Muscle of leg (tissue), 11 donors: Measurements from ENCODE around the gene ENPP7. TPM values are rescaled to one million over a fixed set of nuclear protein-coding genes. Genes with fewer than 3 reads are reported as not detected.

Source experiments
- DNase-seq: peaks from one replicate; pipeline ENCODE4 v3.0.0; 2013
- H3K27ac ChIP-seq: one replicate; pipeline ENCODE4 v1.5.1; 2013; ENCODE audit warnings: mild to moderate bottlenecking, low read length, control low read depth
- H3K27me3 ChIP-seq: one replicate; pipeline ENCODE4 v1.6.1; 2013; ENCODE audit warnings: low read length; ENCODE audit not compliant: control insufficient read depth, insufficient read depth
- H3K36me3 ChIP-seq: one replicate; pipeline ENCODE4 v1.6.1; 2013; ENCODE audit warnings: low read length; ENCODE audit not compliant: control insufficient read depth, insufficient read depth
- H3K4me1 ChIP-seq: one replicate; pipeline ENCODE4 v1.6.1; 2013; ENCODE audit warnings: low read length; ENCODE audit not compliant: control insufficient read depth, insufficient read depth
- H3K4me3 ChIP-seq: one replicate; pipeline ENCODE4 v1.5.1; 2013; ENCODE audit warnings: low read length, control low read depth
- H3K9me3 ChIP-seq: replicated peaks from 2 replicates; pipeline ENCODE4 v1.6.1; 2013; ENCODE audit warnings: low read depth, low read length; ENCODE audit not compliant: control insufficient read depth
- WGBS: methylation state at CpG from one replicate; pipeline ENCODE4 v1.1.5; 2013; ENCODE audit warnings: missing lambda C conversion rate; ENCODE audit not compliant: insufficient coverage; 5-methylcytosine and 5-hydroxymethylcytosine counted together
- polyA plus RNA-seq, 8 donors: library from polyadenylated mRNA; unstranded; fragments of 120-200 nt; gene quantifications; one replicate each; pipeline versions ENCODE4 v1.2.1 to v1.2.3, GENCODE V29; 2013; ENCODE audit warnings: inconsistent platforms in 1 of 8, low replicate concordance in 1 of 8; ENCODE audit not compliant: insufficient read length in 8 of 8, insufficient read depth in 1 of 8
- total RNA-seq: library from RNA; stranded (reverse); fragments of 120-200 nt; gene quantifications from one replicate; pipeline ENCODE4 v1.2.4, GENCODE V29; 2013

ENPP7 gene
- total and polyA plus RNA-seq, 9 donors = 0.08 to 8.3 (median 1.2) TPM; not detected in 6

DNA sequence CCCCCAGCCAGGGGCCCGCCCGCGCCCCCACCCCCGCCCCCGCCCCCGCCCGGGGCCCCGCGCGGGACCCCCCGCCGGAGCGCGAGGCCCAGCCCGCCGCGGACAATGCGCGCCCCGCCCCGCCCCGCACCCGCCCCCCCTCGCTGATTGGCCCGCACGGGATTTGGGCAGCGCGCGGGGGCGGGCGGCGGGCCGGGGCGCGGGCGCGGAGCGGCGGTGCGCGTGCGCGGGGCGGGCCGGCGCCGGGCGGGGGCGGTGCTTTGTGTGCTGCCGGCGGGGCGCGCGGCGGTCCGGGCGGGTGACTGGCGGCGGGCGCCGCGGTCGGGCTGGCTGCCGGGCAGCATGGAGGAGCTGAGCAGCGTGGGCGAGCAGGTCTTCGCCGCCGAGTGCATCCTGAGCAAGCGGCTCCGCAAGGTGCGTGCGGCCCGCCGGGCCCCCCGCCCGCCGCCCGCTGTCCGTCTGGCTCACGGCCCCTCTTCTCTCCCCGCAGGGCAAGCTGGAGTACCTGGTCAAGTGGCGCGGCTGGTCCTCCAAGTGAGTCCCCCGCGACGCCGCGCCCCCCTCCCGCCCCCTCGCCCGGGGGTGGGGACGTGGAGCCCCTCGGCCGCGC is 47.3 kb downstream of the ENPP7 start, which contains the start of gene CBX2:
Gene CBX2, plus strand, starts transcription at position 255 of the 610 bp plus-strand sequence. Its CDS starts 88 bp downstream, at position 343.
- peak; percentile 89 for DNase-seq
- Histone ChIP-seq H3K4me1 (peaks cover 22% of the 10 kb centered on the region), H3K36me3 (peaks cover 14% of the 10 kb centered on the region), H3K9me3 (no peaks in the 10 kb centered on the region), H3K27ac (peak within 1 kb of the TSS; percentile 79), H3K27me3 (peaks cover 19% of the 10 kb centered on the region), H3K4me3 (peak within 1 kb of the TSS; percentile 57)
- under 1% methylated on average over 75 of the region's 96 CpGs for WGBS

DNA sequence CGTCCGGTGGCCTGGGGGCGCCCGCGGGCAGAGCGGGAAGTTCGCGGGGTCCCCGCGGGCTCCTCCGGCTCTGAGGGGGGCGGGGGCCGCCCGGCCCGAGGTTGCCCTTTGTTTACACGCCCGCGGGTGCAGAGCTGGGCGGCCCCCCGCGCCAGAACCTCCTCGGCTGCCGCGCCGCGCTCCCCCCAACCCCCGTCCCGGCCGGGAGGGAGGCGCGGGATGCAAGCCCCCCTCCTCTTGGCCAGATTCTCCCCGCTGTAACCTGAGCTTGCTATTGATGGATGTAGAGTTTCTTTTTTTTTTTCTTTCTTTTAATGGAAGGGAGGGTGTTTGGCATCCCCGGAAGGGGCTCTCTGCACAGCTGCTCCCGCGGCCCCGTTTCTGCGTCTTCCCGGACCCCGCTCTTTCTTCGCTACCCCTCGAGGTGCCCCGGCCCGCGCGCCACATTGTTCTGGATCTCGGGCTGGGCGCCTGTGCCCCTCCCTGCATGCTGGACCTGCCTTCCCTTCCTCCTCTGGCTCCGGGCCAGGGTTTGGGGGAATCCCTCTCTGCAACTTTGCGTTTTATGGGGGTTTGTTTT is 47.9 kb downstream of the ENPP7 start:
- Histone ChIP-seq H3K36me3 (peaks cover 14% of the 10 kb centered on the region), H3K9me3 (no peaks in the 10 kb centered on the region), H3K4me3 (peak overlapping the region; percentile 45), H3K4me1 (peaks cover 22% of the 10 kb centered on the region), H3K27me3 (peaks cover 18% of the 10 kb centered on the region), H3K27ac (no peak overlapping the region)
- peak; percentile 61 for DNase-seq
- WGBS = under 1% methylated on average over 32 of the region's 49 CpGs

DNA sequence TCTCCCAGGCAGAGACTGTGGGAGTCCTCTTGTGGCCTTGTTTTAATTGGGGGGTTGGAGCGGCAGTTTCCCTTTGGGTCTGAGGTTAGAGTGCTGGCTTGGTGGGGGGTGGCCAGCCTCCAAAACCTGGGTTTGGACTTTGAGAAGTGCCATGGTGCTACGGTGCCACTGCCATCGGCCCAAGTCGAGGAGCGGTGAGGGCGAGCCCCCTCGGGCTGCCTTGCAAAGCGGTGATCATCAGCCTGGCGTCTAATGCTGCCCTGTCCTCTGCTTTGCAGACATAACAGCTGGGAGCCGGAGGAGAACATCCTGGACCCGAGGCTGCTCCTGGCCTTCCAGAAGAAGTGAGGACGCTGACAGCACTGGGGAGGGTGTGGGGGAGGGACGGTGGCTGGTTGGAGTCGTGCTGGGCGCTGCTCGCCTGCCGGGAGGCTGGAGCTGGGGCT is 48.4 kb downstream of the ENPP7 start:
- WGBS = 10% methylated on average over 10 of the region's 17 CpGs
- no peak for DNase-seq
- peaks cover 22% of the 10 kb centered on the region for H3K4me1 ChIP-seq
- H3K27me3 ChIP-seq = peaks cover 15% of the 10 kb centered on the region
- no peak overlapping the region for H3K27ac ChIP-seq
- no peaks in the 10 kb centered on the region for H3K9me3 ChIP-seq
- H3K4me3 ChIP-seq = peak overlapping the region; percentile 45
- H3K36me3 ChIP-seq = peaks cover 17% of the 10 kb centered on the region

DNA sequence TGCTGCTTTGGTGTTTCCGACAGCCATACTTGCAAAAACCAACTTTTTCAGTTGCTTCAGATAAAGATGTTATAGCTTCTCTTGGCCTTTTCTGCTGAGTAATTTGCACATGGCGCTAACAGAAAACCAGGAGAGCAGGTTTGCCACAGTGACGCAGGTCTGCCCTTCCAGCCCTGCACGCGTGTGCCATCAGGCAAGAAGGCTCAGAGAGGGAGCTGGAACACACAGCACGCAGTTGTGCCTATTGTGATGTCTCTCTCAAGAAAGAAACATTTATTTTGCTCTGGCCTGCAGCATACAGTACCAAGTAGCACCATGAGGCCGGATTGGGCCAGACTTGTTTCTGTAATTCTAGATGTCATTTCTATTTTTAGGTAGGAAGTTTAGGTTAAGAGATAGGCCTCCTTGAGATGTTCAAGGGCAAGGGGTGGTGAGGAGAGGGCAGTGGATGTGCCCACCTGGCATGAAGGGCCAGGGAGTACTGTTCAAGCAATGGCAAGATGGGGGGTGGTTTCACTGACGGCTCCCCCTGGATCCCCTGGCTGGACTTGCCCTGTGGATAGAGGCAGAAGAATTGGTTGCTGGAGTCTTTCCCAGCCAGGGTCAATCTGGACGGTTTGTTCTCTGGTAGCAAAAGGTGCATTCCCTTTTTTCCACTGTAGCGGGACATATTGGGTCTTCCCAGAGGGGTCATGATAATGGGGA is 49.1 kb downstream of the ENPP7 start:
- no peak overlapping the region for H3K27ac ChIP-seq
- peaks cover 25% of the 10 kb centered on the region for H3K36me3 ChIP-seq
- no peak for DNase-seq
- H3K27me3 ChIP-seq = peaks cover 10% of the 10 kb centered on the region
- WGBS = 94% methylated on average over 9 of the region's 10 CpGs
- H3K4me3 ChIP-seq = no peak overlapping the region
- peaks cover 22% of the 10 kb centered on the region for H3K4me1 ChIP-seq
- H3K9me3 ChIP-seq = no peaks in the 10 kb centered on the region

DNA sequence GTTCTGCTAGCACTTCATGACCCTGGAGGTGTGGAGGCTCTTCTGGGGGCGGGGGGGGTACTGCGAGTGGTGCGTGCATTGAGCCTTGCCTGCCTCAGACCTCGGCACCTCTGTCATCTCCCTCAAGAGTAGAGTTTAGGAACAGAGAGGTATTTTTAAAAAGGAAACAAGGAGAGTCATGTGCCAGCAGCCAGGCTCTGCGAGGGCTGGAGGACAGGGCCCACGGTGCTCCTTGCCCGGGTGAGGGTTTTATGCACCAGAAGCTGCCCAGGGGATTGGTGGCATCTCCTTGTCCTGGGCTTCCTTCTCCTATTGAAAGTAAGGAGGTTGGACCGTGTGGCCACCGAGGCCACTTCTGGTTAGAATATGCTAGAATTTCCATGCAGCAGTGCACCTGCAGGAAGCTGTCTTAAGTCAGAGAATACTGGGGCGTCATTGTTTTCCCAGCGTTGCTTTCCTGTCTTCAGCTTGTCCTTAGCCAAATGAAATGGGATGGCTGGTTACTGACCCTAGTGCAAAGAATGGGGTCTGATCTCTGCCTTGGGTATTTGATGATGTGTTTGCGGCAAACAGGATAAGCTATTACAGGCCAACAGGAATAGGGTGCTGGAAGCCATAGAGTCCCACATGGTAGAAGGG is 50.4 kb downstream of the ENPP7 start:
- Histone ChIP-seq H3K9me3 (no peaks in the 10 kb centered on the region), H3K27me3 (peaks cover 12% of the 10 kb centered on the region), H3K27ac (peak overlapping the region; percentile 7), H3K4me1 (peaks cover 23% of the 10 kb centered on the region), H3K36me3 (peaks cover 36% of the 10 kb centered on the region), H3K4me3 (no peak overlapping the region)
- WGBS = 77% methylated on average over 10 of the region's 12 CpGs
- no peak for DNase-seq

DNA sequence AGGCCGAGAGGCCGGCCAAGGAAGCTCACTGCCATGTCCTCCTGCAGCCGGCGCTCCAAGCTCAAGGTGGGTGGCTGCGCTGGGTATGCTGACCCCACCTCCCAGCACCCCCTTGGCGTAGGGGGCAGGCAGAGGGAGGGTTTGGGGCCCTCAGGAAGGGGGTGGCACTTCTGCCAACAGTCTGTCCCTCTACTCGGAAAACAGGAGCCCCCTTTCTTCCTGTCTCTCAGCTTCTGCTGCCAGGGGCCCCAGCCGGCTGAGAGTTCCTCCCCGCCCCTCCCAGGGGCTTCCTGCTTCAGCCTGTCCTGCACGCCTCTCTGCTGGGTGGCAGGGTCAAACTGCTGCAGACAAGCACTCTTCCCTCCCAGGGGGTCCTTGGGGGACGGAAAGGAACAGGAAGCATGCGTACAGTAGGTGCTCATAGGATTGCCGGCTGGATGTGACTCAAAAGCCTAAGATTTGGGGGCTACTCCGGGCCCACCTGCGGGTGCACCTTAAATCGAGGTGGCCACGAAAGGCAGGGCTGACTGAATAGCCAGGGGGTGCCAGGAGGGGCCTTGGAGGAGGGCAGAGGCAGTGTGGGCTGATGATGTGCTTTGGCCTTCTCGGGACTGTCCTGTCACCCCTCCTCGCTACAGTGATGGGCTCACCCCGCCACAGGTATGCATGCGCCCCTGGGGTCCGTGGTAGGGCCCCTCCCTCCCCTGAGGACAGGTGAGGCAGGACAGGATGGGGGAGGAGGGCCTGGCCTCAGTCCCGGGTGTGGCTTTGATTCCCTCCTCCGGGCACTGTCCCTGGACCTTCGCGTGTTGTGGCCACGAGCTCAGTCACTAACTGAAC is 51.2 kb downstream of the ENPP7 start:
- peaks cover 22% of the 10 kb centered on the region for H3K4me1 ChIP-seq
- DNase-seq = no peak
- 83% methylated on average over 19 of the region's 27 CpGs for WGBS
- no peaks in the 10 kb centered on the region for H3K9me3 ChIP-seq
- peaks cover 19% of the 10 kb centered on the region for H3K27me3 ChIP-seq
- H3K27ac ChIP-seq = peak overlapping the region; percentile 7
- H3K4me3 ChIP-seq = no peak overlapping the region
- H3K36me3 ChIP-seq = peaks cover 36% of the 10 kb centered on the region

DNA sequence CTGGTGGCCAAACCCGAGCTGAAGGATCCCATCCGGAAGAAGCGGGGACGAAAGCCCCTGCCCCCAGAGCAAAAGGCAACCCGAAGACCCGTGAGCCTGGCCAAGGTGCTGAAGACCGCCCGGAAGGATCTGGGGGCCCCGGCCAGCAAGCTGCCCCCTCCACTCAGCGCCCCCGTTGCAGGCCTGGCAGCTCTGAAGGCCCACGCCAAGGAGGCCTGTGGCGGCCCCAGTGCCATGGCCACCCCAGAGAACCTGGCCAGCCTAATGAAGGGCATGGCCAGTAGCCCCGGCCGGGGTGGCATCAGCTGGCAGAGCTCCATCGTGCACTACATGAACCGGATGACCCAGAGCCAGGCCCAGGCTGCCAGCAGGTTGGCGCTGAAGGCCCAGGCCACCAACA is 53.1 kb downstream of the ENPP7 start:
- no peak overlapping the region for H3K27ac ChIP-seq
- no peak for DNase-seq
- 92% methylated on average over 18 of the region's 18 CpGs for WGBS
- H3K36me3 ChIP-seq = peaks cover 36% of the 10 kb centered on the region
- H3K4me3 ChIP-seq = no peak overlapping the region
- no peaks in the 10 kb centered on the region for H3K9me3 ChIP-seq
- H3K27me3 ChIP-seq = peaks cover 30% of the 10 kb centered on the region
- peaks cover 12% of the 10 kb centered on the region for H3K4me1 ChIP-seq

DNA sequence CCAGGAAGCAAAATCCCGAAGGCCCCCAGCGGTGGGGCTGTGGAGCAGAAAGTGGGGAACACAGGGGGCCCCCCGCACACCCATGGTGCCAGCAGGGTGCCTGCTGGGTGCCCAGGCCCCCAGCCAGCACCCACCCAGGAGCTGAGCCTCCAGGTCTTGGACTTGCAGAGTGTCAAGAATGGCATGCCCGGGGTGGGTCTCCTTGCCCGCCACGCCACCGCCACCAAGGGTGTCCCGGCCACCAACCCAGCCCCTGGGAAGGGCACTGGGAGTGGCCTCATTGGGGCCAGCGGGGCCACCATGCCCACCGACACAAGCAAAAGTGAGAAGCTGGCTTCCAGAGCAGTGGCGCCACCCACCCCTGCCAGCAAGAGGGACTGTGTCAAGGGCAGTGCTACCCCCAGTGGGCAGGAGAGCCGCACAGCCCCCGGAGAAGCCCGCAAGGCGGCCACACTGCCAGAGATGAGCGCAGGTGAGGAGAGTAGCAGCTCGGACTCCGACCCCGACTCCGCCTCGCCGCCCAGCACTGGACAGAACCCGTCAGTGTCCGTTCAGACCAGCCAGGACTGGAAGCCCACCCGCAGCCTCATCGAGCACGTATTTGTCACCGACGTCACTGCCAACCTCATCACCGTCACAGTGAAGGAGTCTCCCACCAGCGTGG is 53.7 kb downstream of the ENPP7 start:
- WGBS = 86% methylated on average over 30 of the region's 31 CpGs
- peaks cover 35% of the 10 kb centered on the region for H3K27me3 ChIP-seq

More for the DNA sequence above, 53.7 kb downstream of the ENPP7 start:
- Histone ChIP-seq H3K4me1 (peaks cover 6% of the 10 kb centered on the region), H3K9me3 (no peaks in the 10 kb centered on the region), H3K36me3 (peaks cover 36% of the 10 kb centered on the region), H3K27ac (no peak overlapping the region), H3K4me3 (no peak overlapping the region)
- DNase-seq = no peak
